HG03432 (cell line): Measurements from ENCODE around the gene CLTB.

Experiments
- ATAC-seq: cut with Tn5 transposase; IDR thresholded peaks from one replicate; pipeline ENCODE4 v1.9.1; 2021; ENCODE audit warnings: mild to moderate bottlenecking, moderate library complexity; ENCODE audit not compliant: unreplicated experiment

CLTB gene

DNA sequence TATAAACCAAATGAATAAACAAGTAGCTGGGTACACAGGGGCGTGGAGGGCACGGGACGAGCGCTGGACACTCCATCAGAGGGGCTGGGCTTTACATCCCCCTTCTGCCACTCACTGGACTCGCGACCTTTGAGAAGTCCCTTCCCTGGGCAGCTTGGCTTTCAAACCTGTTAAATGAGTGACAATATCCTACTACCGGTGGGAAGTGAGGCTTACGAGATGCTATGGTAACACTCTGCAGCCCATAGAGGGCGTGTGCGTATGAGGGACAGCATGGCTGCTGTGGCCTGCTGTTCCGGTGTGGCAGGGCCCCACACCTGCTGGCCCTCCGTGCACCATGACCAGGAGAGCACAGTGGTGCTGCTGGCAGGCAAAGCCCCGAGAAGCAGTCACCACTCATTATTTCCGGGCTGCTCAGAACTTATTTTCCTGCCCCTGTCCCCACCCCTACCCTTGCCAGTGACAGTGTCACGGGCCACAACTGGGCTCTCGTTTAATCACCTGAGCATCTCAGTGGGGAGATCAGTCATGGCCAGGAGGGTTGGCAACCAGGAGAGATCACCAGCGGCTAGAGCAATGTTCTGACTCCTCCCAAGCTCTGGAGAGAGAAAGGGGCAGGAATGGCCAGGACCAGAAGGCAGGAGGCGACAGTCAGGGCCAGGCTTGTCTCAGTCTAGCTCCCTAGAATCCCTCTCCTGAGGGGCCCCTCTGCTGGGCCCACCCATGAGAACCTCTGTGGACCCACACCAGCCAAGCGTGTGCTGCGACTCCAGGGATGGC is 10.5 kb downstream of the CLTB start:
- ATAC-seq = no peak

DNA sequence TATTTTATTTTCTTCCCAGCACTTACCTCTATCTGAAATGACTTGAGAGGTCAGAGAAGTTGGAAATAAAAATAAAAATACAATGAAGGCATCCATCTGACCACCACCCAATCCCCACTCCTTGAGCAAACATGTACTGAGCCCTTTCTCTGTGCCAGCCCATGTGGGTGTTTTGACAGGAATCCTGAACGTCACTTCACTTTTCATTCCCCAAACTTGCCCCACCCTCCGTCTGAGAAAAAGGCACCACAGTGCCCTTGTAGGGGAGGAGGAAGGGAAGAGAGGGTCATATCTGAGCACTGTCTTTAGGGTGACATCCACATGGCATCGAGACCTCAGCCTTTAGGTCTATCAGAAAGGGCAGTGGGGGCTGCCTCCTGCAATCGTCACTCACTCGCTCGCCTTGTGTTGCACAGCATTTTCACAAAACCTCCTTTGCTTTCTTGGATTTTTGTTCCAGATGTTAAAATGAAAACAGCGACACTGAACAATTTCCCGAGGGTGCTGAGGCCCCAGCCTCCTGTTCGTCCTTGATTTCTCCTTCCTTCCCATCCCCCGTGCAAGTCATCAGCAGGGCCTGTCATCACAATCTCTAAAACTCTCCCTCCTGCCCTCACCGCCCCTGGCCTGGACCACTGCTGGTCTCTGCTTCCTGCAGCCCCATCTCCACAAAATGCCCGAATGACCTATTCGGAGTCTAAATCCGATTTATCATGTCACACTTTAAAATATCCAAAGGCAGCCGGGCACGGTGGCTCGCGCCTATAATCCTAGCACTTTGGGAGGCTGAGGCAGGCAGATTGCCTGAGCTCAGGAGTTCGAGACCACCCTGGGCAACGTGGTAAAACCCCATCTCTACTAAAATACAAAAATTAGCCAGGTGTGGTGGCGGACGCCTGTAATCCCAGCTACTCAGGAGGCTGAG is 14.8 kb downstream of the CLTB start:
- no peak for ATAC-seq

DNA sequence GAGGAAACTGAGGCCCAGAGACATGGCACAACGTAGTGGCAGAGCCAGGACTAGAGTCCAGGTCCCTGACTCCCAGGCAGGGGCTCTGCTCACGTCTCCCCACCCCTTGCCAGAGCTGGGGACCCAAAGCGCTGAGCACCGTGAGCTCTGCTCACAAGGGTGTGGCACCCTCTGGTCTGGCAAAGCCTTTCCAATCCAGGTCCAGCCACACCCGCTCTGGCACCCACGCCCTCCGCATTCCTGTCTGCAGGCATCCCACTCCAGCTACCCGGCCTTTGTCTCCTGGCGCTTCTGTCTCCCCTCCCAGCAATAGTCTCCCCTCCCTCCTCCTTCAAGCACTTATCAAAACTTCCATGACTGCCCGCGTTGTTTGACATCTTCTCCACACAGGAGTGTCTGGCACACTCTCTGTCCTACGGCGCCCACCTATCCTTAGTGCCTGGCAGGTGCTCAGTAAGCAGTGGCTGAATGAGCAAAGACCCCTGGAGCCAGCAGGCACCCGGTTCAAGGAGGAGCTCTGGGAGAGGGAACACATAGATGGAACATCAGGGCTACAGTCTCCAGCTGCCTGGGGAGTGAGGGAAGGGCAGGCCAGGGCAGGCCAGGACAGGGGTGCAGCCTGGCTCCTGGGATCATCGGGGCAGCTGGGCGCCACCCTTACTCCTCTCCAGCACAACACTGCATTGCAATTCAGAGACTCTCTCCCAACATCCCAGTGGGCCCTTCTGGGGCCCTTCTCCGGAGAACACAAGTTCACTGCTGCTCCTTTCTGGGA is 15.8 kb downstream of the CLTB start:
- ATAC-seq = no peak

DNA sequence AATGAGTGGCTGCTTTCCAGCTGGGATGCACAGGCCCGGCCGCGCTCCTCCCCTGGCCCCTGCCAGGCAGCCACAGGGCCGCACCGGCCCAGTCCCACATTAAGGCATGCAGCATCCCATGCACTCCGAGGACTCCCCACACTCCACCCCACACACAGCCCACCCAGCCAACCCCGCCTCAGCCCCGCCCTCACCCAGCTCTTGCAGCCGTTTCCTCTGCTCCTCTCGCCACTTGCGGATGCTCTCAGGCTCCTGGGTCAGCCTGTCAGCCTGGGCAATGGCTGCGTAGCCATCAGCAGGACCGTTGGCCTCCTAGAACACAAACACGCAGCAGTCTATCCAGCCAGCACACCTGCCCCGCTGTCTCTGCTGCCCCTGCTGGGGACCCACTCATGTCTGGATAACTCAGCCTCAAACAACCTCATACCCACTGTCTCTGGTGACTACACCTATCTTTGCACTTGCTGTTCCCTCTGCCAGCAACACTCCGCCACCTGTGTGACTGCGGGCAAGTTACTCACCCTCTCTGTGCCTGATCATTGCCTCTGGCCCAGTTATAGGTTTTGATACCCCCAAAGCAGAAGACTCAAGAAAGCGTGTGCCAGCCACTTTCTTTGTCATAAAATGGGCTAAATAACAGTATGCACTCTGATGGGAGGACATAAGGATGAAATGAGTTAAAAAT is 18.5 kb downstream of the CLTB start:
- ATAC-seq = no peak

DNA sequence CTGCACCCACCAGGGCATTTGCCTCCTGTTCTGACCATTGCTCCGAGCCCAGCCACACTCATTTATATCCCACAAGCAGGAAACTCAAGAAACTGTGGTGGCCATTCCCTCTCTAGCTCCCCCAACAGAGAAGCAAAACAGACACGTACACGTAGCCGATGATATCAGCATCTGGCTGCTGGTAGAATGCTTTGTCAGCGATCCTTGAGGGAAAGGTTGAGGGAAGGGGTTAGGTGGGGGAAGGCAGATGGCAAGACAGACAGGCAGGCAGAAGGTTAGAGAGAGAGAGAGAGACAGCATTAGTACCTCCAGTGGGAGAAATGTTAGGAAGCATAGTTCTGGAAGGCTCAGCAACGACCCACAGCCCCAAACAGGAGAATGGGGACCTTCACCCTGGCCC is 20.0 kb downstream of the CLTB start:
- no peak for ATAC-seq

DNA sequence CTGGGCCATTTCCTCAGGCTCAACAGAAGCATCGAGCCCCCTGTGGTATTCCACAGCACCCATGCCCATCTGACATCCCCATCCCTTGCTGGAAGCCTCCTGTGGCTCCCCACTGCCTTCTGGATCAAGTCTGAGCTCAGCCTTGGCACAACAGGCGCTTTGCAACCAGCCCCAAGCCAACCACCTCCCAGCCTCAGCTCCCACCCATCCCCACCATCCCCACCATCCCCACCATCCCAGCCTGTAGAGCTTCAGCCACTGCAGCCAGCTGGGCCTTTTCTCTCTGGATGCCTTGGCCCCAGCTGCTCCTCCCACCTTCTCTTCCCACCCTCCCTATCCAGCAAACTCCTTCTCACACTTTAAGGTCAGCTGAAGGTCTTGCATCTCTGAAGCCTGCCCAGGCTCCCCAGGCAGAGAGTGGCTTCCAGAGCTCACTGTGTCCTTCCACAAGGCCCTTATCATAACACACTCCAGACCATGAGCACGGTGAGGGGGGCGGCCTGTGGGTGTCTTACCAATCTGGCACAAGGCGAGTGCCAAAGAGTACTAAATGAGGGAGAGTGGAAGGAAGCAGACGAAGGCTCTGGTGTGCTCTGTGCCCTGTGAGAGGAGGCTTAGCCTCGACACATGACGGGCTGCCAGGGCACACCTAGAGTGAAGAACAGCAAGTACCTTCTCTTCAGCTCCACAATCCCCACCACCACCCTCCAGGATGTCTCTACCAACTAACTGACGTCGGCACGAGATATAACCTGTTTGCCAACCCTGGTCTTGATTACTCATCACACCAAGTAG is 21.3 kb downstream of the CLTB start:
- ATAC-seq = no peak

DNA sequence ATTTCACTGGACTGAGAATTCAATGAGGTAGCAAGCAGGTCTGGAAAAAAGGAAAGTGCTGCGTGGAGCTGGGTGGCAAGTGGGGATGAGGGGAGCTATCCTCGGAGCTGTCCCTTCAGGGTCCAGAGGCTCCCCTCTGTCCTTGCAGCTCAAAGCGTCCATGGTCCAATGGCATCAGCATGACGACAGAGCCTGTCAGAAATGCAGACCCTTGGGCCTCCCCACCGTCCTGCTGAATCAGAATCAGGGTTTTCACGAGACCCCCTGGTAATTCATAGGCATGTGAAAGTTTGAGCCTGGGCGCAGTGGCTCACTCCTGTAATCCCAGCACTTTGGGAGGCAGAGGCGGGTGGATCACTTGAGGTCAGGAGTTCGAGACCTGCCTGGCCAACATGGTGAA is 22.2 kb downstream of the CLTB start:
- ATAC-seq = no peak

DNA sequence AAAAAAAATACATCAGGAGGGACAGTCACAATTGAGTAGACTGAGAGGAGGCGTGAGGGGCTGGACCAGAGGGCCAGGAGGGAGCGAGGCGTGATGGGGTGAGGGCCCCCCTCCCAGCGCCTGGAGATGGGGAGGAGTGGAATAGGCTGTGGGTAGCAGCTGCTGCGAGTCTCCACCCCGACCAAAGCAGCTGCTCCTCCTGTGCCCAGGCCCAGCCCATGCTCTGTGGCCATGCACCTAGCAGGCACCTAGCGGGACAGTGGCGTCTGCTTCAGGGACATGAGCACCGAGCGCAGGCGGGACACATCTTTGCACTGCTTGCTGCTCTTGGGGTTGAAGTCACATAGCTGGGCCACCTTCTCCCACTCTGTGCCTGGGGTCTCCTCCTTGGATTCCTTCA is 23.8 kb downstream of the CLTB start:
- no peak for ATAC-seq

DNA sequence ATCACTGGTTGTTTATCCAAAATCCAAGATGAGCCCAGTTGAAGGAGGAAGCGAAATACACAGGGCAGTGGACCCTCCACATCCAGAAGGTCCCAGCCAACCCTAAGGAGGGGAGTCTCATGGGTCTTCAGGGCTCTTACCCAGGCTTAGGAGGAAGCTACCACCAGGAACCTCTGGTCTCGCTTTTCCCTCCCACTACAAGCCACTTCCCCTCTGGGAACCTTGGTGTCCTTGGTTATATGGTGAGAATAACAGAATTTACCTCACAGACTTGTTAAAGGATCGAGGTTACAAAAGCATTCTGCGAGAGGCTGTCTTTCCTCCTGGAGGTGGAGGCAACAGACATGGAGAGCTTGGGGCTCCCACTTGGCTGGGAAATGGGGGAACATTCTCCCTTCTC is 24.3 kb downstream of the CLTB start:
- no peak for ATAC-seq

DNA sequence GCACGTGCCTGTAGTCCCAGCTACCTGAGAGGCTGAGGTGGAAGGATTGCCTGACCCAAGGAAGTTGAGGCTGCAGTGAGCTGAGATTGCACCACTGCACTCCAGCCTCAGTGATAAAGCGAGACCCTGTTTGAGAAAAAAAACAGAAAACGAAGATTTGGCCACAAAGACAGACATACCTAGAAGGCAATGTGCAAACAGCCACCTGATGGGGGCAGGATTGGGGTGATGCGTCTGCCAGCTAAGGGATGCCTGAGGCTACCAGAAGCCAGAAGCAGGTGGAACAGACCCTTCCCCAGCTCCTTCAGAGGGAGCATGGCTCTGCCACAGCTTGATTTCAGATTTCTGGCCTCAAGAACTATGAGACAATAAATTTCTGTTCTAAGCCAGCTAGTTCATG is 24.9 kb downstream of the CLTB start:
- ATAC-seq = no peak

DNA sequence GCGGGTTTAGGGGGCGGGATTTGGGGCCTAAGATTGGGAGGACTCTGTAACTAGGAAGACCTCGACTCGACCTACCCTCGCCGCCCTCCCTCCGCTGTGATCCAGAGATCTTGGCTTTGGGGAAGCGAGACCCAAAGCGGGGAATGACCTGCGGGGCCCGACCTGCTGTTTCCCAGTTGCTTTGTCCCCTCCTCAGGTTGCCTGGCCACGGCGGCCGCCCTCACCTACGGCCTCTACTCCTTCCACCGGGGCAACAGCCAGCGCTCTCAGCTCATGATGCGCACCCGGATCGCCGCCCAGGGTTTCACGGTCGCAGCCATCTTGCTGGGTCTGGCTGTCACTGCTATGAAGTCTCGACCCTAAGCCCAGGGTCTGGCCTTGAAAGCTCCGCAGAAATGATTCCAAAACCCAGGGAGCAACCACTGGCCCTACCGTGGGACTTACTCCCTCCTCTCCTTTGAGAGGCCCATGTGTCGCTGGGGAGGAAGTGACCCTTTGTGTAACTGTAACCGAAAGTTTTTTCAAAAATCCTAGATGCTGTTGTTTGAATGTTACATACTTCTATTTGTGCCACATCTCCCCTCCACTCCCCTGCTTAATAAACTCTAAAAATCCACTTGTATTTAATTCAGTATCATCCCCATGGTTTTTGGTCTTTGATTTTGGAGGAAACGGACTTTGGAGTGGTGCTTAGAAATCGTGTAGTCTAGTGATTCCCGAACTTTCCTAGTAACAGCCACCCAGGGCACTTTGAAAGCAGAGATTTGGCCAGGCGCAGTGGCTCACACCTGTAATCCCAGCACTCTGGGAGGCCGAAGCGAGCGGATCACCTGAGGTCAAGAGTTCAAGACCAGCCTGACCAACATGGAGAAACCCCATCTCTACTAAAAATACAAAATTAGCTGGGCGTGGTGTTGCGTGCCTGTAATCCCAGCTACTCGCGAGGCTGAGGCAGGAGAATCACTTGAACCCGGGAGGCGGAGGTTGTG is 26.9 kb downstream of the CLTB start:
- ATAC-seq = peak; percentile 37

DNA sequence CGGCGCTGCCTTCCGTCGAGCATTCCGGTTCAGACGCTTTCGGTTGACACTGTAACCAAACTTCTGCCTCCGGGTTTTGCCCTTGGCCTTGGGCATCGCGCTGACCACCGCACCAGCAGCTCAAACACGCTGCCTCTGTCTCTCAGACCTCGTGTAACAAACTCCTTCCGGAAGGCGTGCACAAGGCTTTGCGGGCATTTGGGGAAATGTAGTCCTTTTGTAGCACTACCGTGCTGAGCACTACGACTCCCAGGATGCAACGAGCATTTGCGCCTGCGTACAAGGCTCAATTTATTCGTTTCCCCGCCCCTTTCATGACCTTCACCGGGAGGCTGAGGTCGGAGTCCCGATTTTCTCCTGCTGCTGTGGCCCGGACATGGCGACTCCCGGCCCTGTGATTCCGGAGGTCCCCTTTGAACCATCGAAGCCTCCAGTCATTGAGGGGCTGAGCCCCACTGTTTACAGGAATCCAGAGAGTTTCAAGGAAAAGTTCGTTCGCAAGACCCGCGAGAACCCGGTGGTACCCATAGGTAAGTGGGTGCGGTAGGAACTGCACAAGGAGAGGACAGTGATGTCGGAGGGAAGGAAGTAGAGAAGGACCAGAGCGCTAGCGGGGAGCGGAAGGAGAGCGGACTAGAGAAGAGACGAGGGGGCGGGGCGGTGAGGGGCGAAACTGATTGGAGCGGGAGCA is 27.8 kb downstream of the CLTB start, which contains the start of the genes HIGD2A and NOP16:
Gene HIGD2A (plus strand): TSS at position 308 of the 691 bp plus-strand sequence. CDS start 69 bp downstream, at position 377.
Gene NOP16 (minus strand): TSS at position 155 of the 691 bp plus-strand sequence. CDS start 59 bp downstream, at position 96.
- ATAC-seq = peak; percentile 88

DNA sequence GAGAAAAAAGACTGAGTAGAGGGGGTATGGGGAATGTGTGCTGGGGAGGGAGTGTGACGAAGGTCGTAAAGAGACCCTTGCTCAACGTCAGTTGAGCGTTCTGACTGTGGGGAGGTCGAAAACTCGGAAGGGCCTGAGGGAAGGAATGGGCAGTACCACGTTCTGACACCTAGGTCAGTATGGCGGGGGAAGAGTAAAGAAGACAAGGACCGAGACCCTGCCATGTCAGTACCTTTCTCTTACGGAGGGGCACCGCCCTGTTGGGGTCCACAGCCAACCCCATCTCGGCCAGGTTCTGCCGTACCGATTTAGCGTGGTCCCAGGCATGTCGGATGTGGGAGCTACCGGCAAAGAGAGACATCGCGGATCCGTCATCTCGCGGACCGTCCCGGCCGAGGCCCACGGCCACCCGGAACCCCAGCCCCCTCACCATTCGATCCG is 28.3 kb downstream of the CLTB start:
- peak; percentile 2 for ATAC-seq

DNA sequence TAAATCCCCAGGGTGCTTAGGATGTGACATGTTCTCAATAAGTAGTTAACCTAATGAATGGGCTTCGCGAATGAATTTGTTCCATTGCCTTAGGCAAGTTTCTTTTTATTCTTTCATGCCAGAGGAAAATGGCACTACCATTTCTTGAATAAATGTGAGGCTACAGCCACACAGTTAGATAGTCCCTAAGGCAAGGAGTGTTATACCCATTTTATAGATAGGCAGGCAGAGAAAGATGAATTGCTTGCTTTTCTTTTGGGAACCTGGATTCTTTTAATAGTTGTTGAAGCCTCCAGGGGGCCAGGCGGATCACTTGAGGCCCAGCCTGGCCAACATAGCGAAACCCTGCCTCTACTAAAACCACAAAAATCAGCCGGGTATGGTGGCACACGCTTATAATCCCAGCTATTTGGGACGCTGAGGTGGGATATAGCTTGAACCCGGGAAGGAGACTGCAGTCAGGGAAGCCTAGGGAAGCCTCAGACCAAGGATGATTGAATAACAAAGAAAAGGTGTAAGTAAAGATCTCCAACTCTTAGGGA is 28.9 kb downstream of the CLTB start:
- ATAC-seq = no peak

DNA sequence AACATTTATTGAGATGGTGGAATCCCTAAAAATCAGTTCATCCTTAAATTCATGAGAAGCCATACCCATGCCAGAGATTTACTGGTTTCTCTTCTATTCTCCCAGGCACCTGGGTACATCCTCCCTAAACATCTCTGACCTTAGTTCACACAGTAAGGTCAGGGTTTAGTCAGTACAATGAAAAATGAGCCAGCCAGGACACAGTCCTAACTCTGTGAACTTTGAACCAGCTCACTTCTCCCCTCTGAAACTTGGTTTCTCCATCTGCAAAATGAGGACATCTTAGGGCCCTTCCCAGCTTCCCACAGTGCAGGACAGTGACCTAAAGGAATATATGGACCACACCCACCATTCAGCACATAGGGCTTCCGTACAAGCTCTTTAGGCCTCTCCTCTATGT is 29.8 kb downstream of the CLTB start:
- no peak for ATAC-seq

DNA sequence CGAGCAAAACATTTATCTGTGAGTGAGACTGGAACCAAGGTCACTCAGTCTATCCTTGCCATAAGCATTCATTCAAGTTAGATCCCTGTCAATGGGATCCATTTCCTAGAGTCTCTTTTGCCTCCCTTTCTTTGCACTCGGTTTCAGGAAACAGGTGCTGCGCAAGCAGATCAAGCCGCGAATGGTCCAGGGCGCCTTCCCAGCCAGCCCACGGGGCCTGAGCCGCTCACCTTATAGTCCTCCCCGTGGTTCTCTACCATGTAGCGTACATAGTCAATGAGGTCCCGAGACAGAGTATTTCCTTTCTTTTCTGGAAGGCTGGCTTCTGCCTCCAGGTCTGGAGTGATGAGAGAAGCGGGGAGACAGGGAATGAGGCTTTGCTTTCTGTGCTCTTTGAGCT is 31.3 kb downstream of the CLTB start:
- no peak for ATAC-seq

DNA sequence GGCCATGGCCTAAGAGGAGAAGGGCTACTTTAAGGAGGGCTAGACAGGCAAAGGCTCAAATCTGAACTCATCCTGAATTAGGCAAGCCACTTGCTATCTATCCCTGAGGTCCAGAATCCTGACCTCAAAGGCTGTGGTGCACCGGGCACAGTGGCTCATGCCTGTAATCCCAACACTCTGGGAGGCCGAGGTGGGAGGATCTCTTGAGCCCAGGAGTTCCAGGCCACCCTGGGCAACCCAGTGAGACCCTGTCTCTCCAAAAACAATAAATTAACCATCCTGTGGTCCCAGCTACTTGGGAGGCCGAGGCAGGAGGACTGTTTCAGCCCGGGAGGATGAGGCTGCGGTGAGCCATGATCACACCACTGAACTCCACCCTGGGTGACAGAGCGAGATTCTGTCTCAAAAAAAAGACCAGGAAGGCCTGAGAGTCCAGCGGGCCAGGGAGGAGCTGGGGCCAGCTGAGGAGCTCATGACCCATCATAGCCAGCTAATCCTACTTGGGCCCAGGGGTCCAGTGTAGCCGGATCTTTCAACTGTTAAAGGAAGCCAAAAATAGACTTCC is 31.9 kb downstream of the CLTB start:
- ATAC-seq = no peak
